Measurements from ENCODE around the gene C18orf63. TPM values are rescaled to one million over a fixed set of nuclear protein-coding genes. Genes with fewer than 3 reads are reported as not detected.
"Not testable (repeated sequence)": the region's sequence is repeated elsewhere in the genome, so short reads cannot be mapped to it uniquely, and the experiment has no call there.

Gene C18orf63
- total and polyA plus RNA-seq, 2 experiments from 2014 or later, result not detected

DNA sequence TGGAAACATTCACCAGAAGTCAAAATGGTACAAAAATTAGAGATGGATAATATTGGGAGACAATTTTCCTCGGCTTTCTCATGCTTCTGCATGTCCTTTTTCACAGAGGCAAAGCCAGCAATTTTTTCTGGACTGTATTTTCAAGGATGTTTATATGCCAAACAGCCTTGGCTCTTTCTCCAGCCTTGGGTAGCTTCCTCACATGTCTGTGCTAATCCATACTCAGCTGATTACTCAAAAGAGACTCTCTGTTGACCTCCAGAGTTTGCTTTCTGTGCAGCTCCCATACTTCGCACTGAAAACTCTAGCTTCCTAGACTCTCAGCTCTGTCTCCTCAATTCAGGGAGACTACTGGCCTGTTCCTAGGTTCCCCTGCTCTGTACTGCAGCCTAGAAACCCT, 10.6 kb downstream of the C18orf63 start:
- Mint-ChIP-seq H3K27ac (no peak overlapping the region), H3K36me3 (ENCODE audit: low read depth) (no peaks in the 10 kb centered on the region), H3K4me1 (no peaks in the 10 kb centered on the region), H3K27me3 (ENCODE audit: insufficient read depth, low read depth, poor library complexity) (no peaks in the 10 kb centered on the region), H3K9me3 (no peaks in the 10 kb centered on the region), H3K4me3 (no peak overlapping the region)
- Histone ChIP-seq H3K79me2 (replicated peaks; ENCODE audit: insufficient read depth) (no peaks in the 10 kb centered on the region), H4K20me1 (replicated peaks; ENCODE audit: insufficient read depth) (no peaks in the 10 kb centered on the region), H3K27me3 (ENCODE audit: insufficient read depth) (no peaks in the 10 kb centered on the region), H3K36me3 (ENCODE audit: insufficient read depth) (no peaks in the 10 kb centered on the region), H3K4me1 (ENCODE audit: insufficient read depth) (no peaks in the 10 kb centered on the region), H2AFZ (no peak overlapping the region), H3K27ac (ENCODE audit: low read depth) (no peak overlapping the region), H3K4me3 (no peak overlapping the region), H3K4me2 (no peak overlapping the region), H3F3A (replicated peaks; ENCODE audit: low read depth) (no peaks in the 10 kb centered on the region), H3K9me2 (ENCODE audit: insufficient read depth) (0 out of 2 replicates have a peak, but pooled peaks cover 5% of the 10 kb centered on the region)
- TF ChIP-seq, protein P1, sequence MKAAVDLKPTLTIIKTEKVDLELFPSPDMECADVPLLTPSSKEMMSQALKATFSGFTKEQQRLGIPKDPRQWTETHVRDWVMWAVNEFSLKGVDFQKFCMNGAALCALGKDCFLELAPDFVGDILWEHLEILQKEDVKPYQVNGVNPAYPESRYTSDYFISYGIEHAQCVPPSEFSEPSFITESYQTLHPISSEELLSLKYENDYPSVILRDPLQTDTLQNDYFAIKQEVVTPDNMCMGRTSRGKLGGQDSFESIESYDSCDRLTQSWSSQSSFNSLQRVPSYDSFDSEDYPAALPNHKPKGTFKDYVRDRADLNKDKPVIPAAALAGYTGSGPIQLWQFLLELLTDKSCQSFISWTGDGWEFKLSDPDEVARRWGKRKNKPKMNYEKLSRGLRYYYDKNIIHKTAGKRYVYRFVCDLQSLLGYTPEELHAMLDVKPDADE (IDR thresholded peaks at IDR 0.05), result no peak
- TF ChIP-seq JUNB (IDR thresholded peaks at IDR 0.05; ENCODE audit: unreplicated experiment), result no peak
- TF ChIP-seq POLR2AphosphoS5 (IDR thresholded peaks at IDR 0.05; ENCODE audit: low read depth), result no peak
- no peak for TF ChIP-seq CREB1 (CRISPR knock-in tag; IDR thresholded peaks at IDR 0.05; ENCODE audit: low read depth)
- TF ChIP-seq, protein P2, sequence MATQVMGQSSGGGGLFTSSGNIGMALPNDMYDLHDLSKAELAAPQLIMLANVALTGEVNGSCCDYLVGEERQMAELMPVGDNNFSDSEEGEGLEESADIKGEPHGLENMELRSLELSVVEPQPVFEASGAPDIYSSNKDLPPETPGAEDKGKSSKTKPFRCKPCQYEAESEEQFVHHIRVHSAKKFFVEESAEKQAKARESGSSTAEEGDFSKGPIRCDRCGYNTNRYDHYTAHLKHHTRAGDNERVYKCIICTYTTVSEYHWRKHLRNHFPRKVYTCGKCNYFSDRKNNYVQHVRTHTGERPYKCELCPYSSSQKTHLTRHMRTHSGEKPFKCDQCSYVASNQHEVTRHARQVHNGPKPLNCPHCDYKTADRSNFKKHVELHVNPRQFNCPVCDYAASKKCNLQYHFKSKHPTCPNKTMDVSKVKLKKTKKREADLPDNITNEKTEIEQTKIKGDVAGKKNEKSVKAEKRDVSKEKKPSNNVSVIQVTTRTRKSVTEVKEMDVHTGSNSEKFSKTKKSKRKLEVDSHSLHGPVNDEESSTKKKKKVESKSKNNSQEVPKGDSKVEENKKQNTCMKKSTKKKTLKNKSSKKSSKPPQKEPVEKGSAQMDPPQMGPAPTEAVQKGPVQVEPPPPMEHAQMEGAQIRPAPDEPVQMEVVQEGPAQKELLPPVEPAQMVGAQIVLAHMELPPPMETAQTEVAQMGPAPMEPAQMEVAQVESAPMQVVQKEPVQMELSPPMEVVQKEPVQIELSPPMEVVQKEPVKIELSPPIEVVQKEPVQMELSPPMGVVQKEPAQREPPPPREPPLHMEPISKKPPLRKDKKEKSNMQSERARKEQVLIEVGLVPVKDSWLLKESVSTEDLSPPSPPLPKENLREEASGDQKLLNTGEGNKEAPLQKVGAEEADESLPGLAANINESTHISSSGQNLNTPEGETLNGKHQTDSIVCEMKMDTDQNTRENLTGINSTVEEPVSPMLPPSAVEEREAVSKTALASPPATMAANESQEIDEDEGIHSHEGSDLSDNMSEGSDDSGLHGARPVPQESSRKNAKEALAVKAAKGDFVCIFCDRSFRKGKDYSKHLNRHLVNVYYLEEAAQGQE (IDR thresholded peaks at IDR 0.05; ENCODE audit: unreplicated experiment), result no peak
- DNase-seq (ENCODE audit: low spot score), result no peak
- ATAC-seq, result no peak

DNA sequence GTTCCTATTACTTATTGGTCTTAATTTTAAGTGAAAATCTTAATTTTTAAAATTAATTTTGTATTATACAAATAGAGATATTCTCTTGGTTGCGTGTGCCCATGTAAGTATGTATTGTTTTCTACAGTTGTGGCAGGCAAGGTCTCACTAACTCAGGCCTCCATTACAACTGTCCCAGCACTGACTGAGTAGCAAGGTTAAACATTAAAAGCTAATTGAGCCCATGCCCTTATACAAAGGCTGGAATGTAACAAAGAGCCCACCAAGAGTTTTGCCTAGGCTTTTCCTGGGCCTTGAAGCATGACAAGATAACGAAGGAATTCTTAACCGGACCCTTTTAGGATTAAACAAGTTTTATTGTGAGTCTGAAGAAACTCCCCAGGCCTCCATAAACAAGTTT, 11.2 kb downstream of the C18orf63 start:
- not testable (repeated sequence) for H3K4me3 ChIP-seq; H3K36me3 ChIP-seq (ENCODE audit: insufficient read depth); H4K20me1 ChIP-seq (replicated peaks; ENCODE audit: insufficient read depth); H3K4me1 Mint-ChIP-seq; H3K9me3 Mint-ChIP-seq; H3K4me2 ChIP-seq; DNase-seq (ENCODE audit: low spot score); H3K4me1 ChIP-seq (ENCODE audit: insufficient read depth); H3K9me2 ChIP-seq (ENCODE audit: insufficient read depth); H3K27ac ChIP-seq (ENCODE audit: low read depth); H2AFZ ChIP-seq; H3K27me3 ChIP-seq (ENCODE audit: insufficient read depth); ATAC-seq; H3K27ac Mint-ChIP-seq; H3K27me3 Mint-ChIP-seq (ENCODE audit: insufficient read depth, low read depth, poor library complexity); H3K36me3 Mint-ChIP-seq (ENCODE audit: low read depth); H3K4me3 Mint-ChIP-seq; H3F3A ChIP-seq (replicated peaks; ENCODE audit: low read depth); H3K79me2 ChIP-seq (replicated peaks; ENCODE audit: insufficient read depth)

GRCh38 chr18:74328206-74328605, 12.6 kb downstream of the C18orf63 start:
- Mint-ChIP-seq H3K4me1 (no peaks in the 10 kb centered on the region), H3K27ac (no peak overlapping the region; the same call in 1 of the 2 replicates), H3K27me3 (ENCODE audit: insufficient read depth, low read depth, poor library complexity) (no peaks in the 10 kb centered on the region), H3K9me3 (no peaks in the 10 kb centered on the region), H3K4me3 (no peak overlapping the region), H3K36me3 (ENCODE audit: low read depth) (no peaks in the 10 kb centered on the region)
- no peaks in the 10 kb centered on the region for H3K79me2 ChIP-seq (replicated peaks; ENCODE audit: insufficient read depth)
- no peaks in the 10 kb centered on the region for H3K27me3 ChIP-seq (ENCODE audit: insufficient read depth)
- H3K4me3 ChIP-seq, result no peak overlapping the region
- H3K36me3 ChIP-seq (ENCODE audit: insufficient read depth), result no peaks in the 10 kb centered on the region
- no peak for DNase-seq (ENCODE audit: low spot score)
- H3K9me2 ChIP-seq (ENCODE audit: insufficient read depth), result 0 out of 2 replicates have a peak, but pooled peaks cover 5% of the 10 kb centered on the region
- no peaks in the 10 kb centered on the region for H3K4me1 ChIP-seq (ENCODE audit: insufficient read depth)
- H4K20me1 ChIP-seq (replicated peaks; ENCODE audit: insufficient read depth), result no peaks in the 10 kb centered on the region
- H2AFZ ChIP-seq, result no peak overlapping the region
- H3K27ac ChIP-seq (ENCODE audit: low read depth), result no peak overlapping the region
- no peak overlapping the region for H3K4me2 ChIP-seq
- no peaks in the 10 kb centered on the region for H3F3A ChIP-seq (replicated peaks; ENCODE audit: low read depth)
- no peak for ATAC-seq
- TF ChIP-seq, protein P3, sequence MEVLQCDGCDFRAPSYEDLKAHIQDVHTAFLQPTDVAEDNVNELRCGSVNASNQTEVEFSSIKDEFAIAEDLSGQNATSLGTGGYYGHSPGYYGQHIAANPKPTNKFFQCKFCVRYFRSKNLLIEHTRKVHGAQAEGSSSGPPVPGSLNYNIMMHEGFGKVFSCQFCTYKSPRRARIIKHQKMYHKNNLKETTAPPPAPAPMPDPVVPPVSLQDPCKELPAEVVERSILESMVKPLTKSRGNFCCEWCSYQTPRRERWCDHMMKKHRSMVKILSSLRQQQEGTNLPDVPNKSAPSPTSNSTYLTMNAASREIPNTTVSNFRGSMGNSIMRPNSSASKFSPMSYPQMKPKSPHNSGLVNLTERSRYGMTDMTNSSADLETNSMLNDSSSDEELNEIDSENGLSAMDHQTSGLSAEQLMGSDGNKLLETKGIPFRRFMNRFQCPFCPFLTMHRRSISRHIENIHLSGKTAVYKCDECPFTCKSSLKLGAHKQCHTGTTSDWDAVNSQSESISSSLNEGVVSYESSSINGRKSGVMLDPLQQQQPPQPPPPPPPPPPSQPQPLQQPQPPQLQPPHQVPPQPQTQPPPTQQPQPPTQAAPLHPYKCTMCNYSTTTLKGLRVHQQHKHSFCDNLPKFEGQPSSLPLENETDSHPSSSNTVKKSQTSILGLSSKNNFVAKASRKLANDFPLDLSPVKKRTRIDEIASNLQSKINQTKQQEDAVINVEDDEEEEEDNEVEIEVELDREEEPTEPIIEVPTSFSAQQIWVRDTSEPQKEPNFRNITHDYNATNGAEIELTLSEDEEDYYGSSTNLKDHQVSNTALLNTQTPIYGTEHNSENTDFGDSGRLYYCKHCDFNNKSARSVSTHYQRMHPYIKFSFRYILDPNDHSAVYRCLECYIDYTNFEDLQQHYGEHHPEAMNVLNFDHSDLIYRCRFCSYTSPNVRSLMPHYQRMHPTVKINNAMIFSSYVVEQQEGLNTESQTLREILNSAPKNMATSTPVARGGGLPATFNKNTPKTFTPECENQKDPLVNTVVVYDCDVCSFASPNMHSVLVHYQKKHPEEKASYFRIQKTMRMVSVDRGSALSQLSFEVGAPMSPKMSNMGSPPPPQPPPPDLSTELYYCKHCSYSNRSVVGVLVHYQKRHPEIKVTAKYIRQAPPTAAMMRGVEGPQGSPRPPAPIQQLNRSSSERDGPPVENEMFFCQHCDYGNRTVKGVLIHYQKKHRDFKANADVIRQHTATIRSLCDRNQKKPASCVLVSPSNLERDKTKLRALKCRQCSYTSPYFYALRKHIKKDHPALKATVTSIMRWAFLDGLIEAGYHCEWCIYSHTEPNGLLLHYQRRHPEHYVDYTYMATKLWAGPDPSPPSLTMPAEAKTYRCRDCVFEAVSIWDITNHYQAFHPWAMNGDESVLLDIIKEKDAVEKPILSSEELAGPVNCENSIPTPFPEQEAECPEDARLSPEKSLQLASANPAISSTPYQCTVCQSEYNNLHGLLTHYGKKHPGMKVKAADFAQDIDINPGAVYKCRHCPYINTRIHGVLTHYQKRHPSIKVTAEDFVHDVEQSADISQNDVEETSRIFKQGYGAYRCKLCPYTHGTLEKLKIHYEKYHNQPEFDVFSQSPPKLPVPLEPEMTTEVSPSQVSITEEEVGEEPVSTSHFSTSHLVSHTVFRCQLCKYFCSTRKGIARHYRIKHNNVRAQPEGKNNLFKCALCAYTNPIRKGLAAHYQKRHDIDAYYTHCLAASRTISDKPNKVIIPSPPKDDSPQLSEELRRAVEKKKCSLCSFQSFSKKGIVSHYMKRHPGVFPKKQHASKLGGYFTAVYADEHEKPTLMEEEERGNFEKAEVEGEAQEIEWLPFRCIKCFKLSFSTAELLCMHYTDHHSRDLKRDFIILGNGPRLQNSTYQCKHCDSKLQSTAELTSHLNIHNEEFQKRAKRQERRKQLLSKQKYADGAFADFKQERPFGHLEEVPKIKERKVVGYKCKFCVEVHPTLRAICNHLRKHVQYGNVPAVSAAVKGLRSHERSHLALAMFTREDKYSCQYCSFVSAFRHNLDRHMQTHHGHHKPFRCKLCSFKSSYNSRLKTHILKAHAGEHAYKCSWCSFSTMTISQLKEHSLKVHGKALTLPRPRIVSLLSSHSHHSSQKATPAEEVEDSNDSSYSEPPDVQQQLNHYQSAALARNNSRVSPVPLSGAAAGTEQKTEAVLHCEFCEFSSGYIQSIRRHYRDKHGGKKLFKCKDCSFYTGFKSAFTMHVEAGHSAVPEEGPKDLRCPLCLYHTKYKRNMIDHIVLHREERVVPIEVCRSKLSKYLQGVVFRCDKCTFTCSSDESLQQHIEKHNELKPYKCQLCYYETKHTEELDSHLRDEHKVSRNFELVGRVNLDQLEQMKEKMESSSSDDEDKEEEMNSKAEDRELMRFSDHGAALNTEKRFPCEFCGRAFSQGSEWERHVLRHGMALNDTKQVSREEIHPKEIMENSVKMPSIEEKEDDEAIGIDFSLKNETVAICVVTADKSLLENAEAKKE (CRISPR knock-in tag; IDR thresholded peaks at IDR 0.05), result no peak
